T-helper 9 cell (primary cell): ENCODE results near the gene FBXW2.

Experiments
- DNase-seq: peaks from one replicate; pipeline ENCODE4 v3.0.0-alpha.2; 2020

FBXW2 gene

GRCh38 chr9:120741191-120741590 lies 52.0 kb downstream of the FBXW2 start:
- no peak for DNase-seq

- DNase-seq = no peak
Observed at GRCh38 chr9:120740132-120740531, 53.1 kb downstream of the FBXW2 start.

- DNase-seq = no peak
Observed at GRCh38 chr9:120737416-120738165, 55.6 kb downstream of the FBXW2 start.

- no peak for DNase-seq
Observed at GRCh38 chr9:120736881-120737280, 56.3 kb downstream of the FBXW2 start.

- DNase-seq = no peak
Observed at GRCh38 chr9:120735415-120736126, 57.6 kb downstream of the FBXW2 start.

- no peak for DNase-seq
Observed at GRCh38 chr9:120734607-120735410, 58.4 kb downstream of the FBXW2 start.

GRCh38 chr9:120733190-120733589 lies 60.0 kb downstream of the FBXW2 start:
- DNase-seq = no peak

- DNase-seq = no peak
Observed at GRCh38 chr9:120730654-120731514, 62.3 kb downstream of the FBXW2 start.

GRCh38 chr9:120729791-120730241 lies 63.4 kb downstream of the FBXW2 start:
- no peak for DNase-seq

- DNase-seq = no peak
Observed at GRCh38 chr9:120726484-120726883, 66.7 kb downstream of the FBXW2 start.

GRCh38 chr9:120725907-120726306 lies 67.3 kb downstream of the FBXW2 start:
- no peak for DNase-seq

GRCh38 chr9:120724757-120725400 lies 68.3 kb downstream of the FBXW2 start:
- no peak for DNase-seq

GRCh38 chr9:120723565-120723964 lies 69.7 kb downstream of the FBXW2 start:
- DNase-seq = no peak

GRCh38 chr9:120720404-120720803 lies 72.8 kb downstream of the FBXW2 start:
- DNase-seq = no peak

- DNase-seq = no peak
Observed at GRCh38 chr9:120718316-120718715, 74.9 kb downstream of the FBXW2 start.

- no peak for DNase-seq
Observed at GRCh38 chr9:120717176-120717575, 76.0 kb downstream of the FBXW2 start.

- no peak for DNase-seq
Observed at GRCh38 chr9:120716483-120716882, 76.7 kb downstream of the FBXW2 start.

GRCh38 chr9:120715389-120715924 lies 77.8 kb downstream of the FBXW2 start:
- peak; percentile 2 for DNase-seq

- no peak for DNase-seq
Observed at GRCh38 chr9:120714846-120715388, 78.3 kb downstream of the FBXW2 start.

- peak; percentile 95 for DNase-seq
Observed at GRCh38 chr9:120714088-120714845, 78.9 kb downstream of the FBXW2 start, which contains the start of gene MEGF9. MEGF9 (minus strand) TSS chr9:120714470; CDS start chr9:120714358, 112 bp downstream.
